Left cardiac atrium (tissue), 4 donors: Measurements from ENCODE around the gene SC5D. TPM values are rescaled to one million over a fixed set of nuclear protein-coding genes. Genes with fewer than 3 reads are reported as not detected.

Experiments
- ATAC-seq, 2 donors: fragments of 200-7000 bp; cut with Tn5 transposase; one replicate each; pipeline ENCODE4 v1.9.1; 2020; ENCODE audit warnings: mild to moderate bottlenecking in 2 of 2, moderate library complexity in 2 of 2
- DNase-seq: peaks from one replicate; pipeline ENCODE4 v3.0.0-alpha.2; 2020
- intact Hi-C, 2 donors: fragments of 100-400 bp; cut with DNase I; formaldehyde crosslinking; loops; one replicate each; pipeline versions ENCODE4 v1.14.1 to v1.15.1; 2022 to 2023
- total RNA-seq, 2 donors: library from RNA; stranded (reverse); fragmentation: NEBNext Ultra II Directional; extraction: Animal tissue kit (Norgen Biotek cat#: 25700); gene quantifications; one replicate each; pipeline ENCODE4 v1.2.1, GENCODE V29; 2021
- donor health status: DM: no; HTN: yes; CAD: no.
- donor health status: DM: no; HTN: yes; CAD: no; lungs with severe emphysema.
- donor health status: DM: yes; HTN: yes; CAD: no.
- donor health status: Dilated cardiomyopathy.

The SC5D gene
- total RNA-seq, 2 donors from 2014 or later = 26.2 to 29.5 TPM

DNA sequence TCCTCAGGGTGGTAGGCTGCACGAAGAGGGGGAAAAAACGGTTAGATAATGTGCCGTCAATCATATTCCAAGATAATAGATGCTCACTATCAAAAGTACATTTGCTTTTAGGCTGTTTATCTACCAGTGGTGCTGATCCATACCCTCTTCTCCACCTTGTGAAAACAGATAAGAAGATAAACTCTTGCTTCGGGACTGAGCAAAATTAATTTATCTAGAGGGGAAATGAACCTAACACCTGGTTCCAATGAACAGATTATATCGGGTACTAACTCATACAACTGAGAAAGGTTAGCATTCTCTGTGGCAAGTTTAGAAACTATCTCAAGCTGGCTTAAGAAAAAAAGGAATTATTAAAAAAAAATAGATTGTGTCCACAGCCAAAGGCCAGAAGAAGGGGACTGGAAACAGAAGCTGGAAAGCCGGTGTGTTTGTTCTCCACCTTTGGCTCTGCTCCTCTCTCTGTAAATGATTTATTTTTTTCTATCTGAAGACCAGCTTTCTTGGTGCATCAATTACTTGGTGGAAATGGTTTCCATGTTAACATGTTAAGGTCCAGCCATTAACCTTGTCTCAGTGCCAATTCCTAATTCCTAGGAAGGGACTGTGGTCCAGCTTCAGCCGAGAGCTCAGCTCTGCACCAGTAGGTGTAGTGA, 55.8 kb downstream of the SC5D start:
- intact Hi-C loops = no loop called here
- ATAC-seq (no peak), DNase-seq (no peak)

DNA sequence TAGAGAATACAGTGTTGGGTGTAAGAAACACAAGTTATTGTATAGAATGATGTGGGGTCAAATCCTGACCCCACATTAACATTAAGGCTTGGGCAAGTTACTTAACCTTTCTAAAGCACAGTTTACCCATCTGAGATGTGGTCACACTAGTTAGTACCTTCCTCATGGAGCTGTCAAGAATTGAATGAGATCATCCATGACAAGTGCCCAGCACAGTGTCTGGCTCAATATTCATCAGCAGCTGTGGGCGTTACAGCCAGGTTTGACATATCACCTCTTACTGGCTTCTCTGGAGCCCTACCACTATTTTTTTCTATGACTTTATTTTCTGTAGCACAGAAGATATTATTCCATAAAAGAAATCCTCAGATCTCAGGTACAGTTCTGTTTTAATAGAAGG, 57.2 kb downstream of the SC5D start:
- intact Hi-C loops = no loop called here
- DNase-seq (no peak), ATAC-seq (no peak)

DNA sequence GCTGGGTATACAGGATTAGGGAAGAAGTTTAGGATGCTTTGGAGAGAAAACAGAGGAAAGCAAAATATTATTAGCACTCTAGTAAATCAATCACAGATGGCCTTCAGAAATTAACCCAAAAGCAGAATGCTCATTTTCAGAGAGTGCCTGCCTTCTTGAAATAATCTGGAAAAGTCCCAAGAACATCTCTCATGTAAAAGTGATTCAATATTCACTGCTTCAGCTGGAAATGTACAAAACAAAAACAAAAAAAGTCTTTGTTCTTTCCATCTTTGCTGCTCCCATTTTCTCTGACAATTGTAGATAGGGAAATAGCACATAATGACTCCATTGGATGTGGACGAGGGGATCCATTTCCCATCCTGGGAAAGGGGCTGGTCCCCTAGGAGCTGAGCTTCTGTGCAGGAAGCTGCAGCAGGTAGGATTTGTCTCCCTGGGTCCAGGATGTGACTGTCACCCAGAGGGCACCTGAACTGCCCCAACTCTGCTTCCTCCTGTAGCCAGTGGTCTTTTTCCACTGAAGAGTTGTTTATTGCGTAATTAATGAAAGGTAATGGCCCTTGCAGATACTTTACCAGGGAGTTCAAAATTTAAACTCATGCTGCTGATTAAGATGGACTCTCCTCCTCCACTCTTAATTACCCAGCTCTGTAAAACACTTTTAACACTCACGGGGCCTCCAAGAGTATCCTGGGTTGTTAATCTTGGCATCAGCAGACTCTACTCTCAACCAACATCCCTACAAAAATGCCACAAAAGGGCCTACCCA, 57.9 kb downstream of the SC5D start:
- ATAC-seq (no peak), DNase-seq (no peak)
- intact Hi-C loops = no loop called here

DNA sequence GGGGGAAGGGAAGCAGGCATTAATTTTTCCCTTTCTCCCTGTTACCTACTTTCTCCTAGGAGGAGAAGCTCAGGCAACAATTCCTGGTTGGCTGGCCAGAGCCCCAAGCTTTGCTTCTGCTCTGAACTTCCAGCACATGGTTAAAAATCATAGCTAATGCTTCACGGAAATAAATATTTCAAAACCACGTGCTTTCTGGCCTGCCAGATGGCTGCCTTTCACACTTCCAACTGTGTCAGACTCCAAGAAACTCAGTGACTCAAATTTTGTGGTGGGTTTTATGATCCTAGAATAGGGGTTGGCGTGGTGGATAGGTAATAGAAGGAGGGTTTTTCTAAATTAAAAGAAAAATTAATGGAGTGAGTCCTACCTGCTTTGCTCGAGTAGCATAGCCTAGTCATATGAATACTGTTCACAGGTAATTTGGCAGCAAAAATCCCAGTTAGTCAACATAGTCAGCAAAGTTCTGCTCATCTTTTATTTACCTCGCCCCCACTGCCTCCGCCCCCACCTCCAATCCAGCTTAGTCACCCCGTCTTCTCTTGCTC, 58.6 kb downstream of the SC5D start:
- intact Hi-C loops = no loop called here
- ATAC-seq = peak in 1 of 2 donors; percentile 53
- DNase-seq = no peak

DNA sequence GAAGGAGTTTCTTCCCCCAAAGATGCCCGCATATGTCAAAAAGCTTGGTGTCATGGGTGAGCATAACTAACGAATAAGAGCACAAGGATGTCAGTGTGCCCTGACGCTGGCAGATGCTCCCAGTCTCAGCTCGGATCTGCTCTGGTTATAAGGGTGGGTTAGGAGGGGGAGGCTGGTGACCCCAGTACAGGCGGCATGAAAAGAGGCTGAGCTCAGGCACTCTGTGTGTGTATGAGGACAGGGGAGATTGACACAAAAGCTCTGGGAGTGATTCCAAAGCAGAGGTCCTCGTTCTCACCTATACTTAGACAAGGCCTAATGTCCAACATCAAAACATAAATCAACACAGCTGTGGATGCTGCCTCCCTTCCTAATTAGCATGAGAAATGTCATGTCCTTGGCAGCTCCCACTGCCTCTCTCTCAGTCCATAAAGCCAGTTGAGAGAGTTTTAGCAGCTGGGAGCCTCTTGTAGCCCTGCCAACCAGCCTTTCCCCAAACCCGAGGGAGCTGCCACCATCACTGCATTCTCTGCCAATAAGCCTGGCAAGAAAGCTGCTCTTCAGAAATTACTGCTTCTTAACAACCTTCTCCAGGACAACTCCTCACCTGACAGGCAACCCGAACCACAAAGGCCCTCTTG, 59.8 kb downstream of the SC5D start:
- DNase-seq (no peak), ATAC-seq (peak; percentile 36 to 54)
- intact Hi-C loops = no loop called here

DNA sequence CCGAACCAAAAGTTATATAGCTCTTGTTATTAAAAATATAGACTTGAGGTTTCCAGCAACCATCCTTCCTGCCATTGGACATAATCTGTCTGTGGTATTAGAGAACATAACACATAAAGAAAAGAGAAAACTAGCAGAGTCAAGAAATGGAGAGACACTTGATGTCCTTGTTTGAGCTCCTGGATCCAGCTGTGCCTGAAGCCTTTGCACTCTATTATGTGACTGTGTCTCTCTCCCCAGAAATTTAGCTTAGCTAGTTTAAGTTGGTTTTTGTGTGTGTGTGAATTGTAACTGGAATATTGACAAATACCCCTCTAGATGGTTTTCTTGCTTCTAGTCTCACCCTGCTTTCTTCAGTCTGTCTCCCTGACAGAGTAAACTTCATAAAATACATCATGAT, 61.6 kb downstream of the SC5D start:
- ATAC-seq (no peak), DNase-seq (no peak)
- intact Hi-C loops = no loop called here

DNA sequence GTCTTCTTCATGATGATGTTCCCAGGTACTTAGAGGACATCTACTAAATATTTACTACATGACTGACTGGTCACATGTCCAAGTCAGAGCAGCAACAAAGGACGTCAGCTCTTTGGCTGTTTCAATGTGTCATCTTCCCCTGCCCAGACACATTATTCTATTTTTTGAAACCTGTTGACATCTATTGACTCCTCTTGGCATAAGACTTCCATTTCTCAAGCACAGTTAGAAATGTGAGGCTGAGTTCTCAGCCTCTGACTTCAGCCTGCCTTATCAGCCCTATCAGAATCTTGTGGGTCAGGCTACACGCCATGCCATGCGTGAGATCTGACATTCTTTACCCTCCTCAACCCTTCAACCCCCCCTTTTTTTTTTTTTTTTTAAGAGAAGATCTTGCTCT, 63.8 kb downstream of the SC5D start:
- no peak for DNase-seq
- peak; percentile 68 to 79 for ATAC-seq
- intact Hi-C loops = no loop called here

Other genes starting within 250 kb of the SC5D start
- 1 to 10 TPM in 1 of 2 donors, under 1 TPM in 1; 0.59 to 4.2 TPM for gene TECTA, start 191.5 kb upstream of the SC5D start, total RNA-seq
- gene SORL1, start 159.5 kb downstream of the SC5D start, total RNA-seq = 10 to 100 TPM in 1 of 2 donors, 1 to 10 TPM in 1; 9.6 to 10.6 TPM